HCT116 (cell line): Measurements from ENCODE around the gene MPIG6B. TPM values are rescaled to one million over a fixed set of nuclear protein-coding genes. Genes with fewer than 3 reads are reported as not detected.

Source experiments
- ATAC-seq: fragments of 200-7000 bp; cut with Tn5 transposase; 2 replicates; pipeline ENCODE4 v1.9.1; 2020; ENCODE audit warnings: mild to moderate bottlenecking, moderate library complexity
- BruUV-seq: library from RNA; stranded (reverse); fragments of 400-500 nt; replicated peaks from 2 replicates; lab custom pipeline; 2021; lab: Mats Ljungman, UMichigan
- CTCF ChIA-PET: fragments of 300-600 bp; sonication (Branson Sonifier 250); formaldehyde crosslinking; loops from one replicate; lab custom pipeline; 2021; ENCODE audit warnings: antibody characterized with exemption; lab: Charles Lee
- POLR2A ChIA-PET: fragments of 300-600, 350-600 bp; sonication (Branson Sonifier 250); formaldehyde crosslinking; loops from one replicate; lab custom pipeline; 2021; ENCODE audit warnings: antibody characterized with exemption; lab: Charles Lee
- RAD21 ChIA-PET, 2 experiments: fragments of 300-600 bp; sonication (Branson Sonifier 250); formaldehyde crosslinking; loops; one replicate each; lab custom pipeline; 2023; ENCODE audit warnings: low total read pairs in 2 of 2; ENCODE audit not compliant: uncharacterized antibody in 2 of 2, unreplicated experiment in 2 of 2, low non-redundant PET in 1 of 2; lab: Charles Lee
- DNase-seq: peaks from one replicate; pipeline ENCODE4 v3.0.0-alpha.2; 2010; ENCODE audit warnings: low read depth, low spot score
- H2AFZ ChIP-seq: fragments of 200-600 bp; shearing (Covaris generic), sonication (generic); 2 replicates; pipeline ENCODE4 v1.6.1; 2017; ENCODE audit warnings: low read depth, mixed run types, mixed read lengths, antibody characterized with exemption, low read length; ENCODE audit not compliant: poor library complexity, severe bottlenecking
- H3K27ac ChIP-seq: 2 replicates; pipeline ENCODE4 v1.5.1; 2012; ENCODE audit warnings: low read depth, low read length
- H3K27me3 ChIP-seq: fragments of 200-600 bp; sonication (generic); 2 replicates; pipeline ENCODE4 v1.6.1; 2016; ENCODE audit warnings: mixed run types, low read length, mixed read lengths; ENCODE audit not compliant: insufficient read depth
- H3K36me3 ChIP-seq, 2 experiments: fragments of 200-500 bp in 1 of 2; fragments of 200-600 bp in 1 of 2; sonication (Bioruptor generic) in 1 of 2; sonication (generic) in 1 of 2; 2 replicates each; pipeline versions ENCODE4 v1.5.1 to v1.6.1; 2014 to 2016; ENCODE audit warnings: low read length in 2 of 2, inconsistent platforms in 1 of 2, mixed read lengths in 1 of 2, mixed run types in 1 of 2; ENCODE audit not compliant: insufficient read depth in 2 of 2, control insufficient read depth in 1 of 2
- H3K4me1 ChIP-seq, 2 experiments: fragments of 200-600 bp in 1 of 2; sonication (generic) in 1 of 2; 2 replicates each; pipeline versions ENCODE4 v1.5.1 to v1.6.1; 2012 to 2017; ENCODE audit warnings: low read length in 2 of 2, inconsistent platforms in 1 of 2, mild to moderate bottlenecking in 1 of 2, mixed read lengths in 1 of 2, mixed run types in 1 of 2, moderate library complexity in 1 of 2; ENCODE audit not compliant: insufficient read depth in 2 of 2, control insufficient read depth in 1 of 2
- H3K4me2 ChIP-seq: fragments of 200-600 bp; sonication (generic); 2 replicates; pipeline ENCODE4 v1.6.1; 2017; ENCODE audit warnings: mixed run types, low read length, mixed read lengths
- H3K4me3 ChIP-seq, 2 experiments: fragments of 200-600 bp in 1 of 2; sonication (generic) in 1 of 2; replicated peaks in 1 of 2; 2 replicates each; pipeline ENCODE4 v1.5.1; 2011 to 2016; ENCODE audit warnings: low read length in 2 of 2, control low read depth in 1 of 2, low read depth in 1 of 2, mild to moderate bottlenecking in 1 of 2, mixed read lengths in 1 of 2, mixed run types in 1 of 2
- H3K79me2 ChIP-seq: fragments of 200-600 bp; sonication (generic); 2 replicates; pipeline ENCODE4 v1.6.1; 2017; ENCODE audit warnings: mild to moderate bottlenecking, mixed run types, low read length, moderate library complexity, mixed read lengths; ENCODE audit not compliant: insufficient read depth
- H3K9ac ChIP-seq: fragments of 200-600 bp; sonication (generic); 2 replicates; pipeline ENCODE4 v1.6.1; 2016; ENCODE audit warnings: low read length, mixed read lengths
- H3K9me2 ChIP-seq: fragments of 200-600 bp; sonication (generic), shearing (Covaris generic); 2 replicates; pipeline ENCODE4 v1.6.1; 2017; ENCODE audit warnings: mixed run types, mild to moderate bottlenecking, moderate library complexity; ENCODE audit not compliant: insufficient read depth
- H3K9me3 ChIP-seq, 2 experiments: fragments of 200-500 bp in 1 of 2; fragments of 200-600 bp in 1 of 2; sonication (Bioruptor generic) in 1 of 2; sonication (generic) in 1 of 2; 2 replicates each; pipeline ENCODE4 v1.6.1; 2014 to 2017; ENCODE audit warnings: low read length in 2 of 2, mixed read lengths in 2 of 2, inconsistent platforms in 1 of 2, low read depth in 1 of 2, mild to moderate bottlenecking in 1 of 2, mixed run types in 1 of 2, moderate library complexity in 1 of 2; ENCODE audit not compliant: control insufficient read depth in 1 of 2, insufficient read depth in 1 of 2
- H4K20me1 ChIP-seq: fragments of 200-600 bp; sonication (generic), shearing (Covaris generic); 2 replicates; pipeline ENCODE4 v1.6.1; 2017; ENCODE audit warnings: mixed run types, mild to moderate bottlenecking, moderate library complexity; ENCODE audit not compliant: insufficient read depth
- CBX3 ChIP-seq: IDR thresholded peaks from 2 replicates; pipeline ENCODE4 v1.6.1; 2012; ENCODE audit warnings: low read depth
- SP1 ChIP-seq: IDR thresholded peaks from 2 replicates; pipeline ENCODE4 v1.6.1; 2012; ENCODE audit warnings: low read depth
- ZNF274 ChIP-seq: fragments of 200-500 bp; sonication (Bioruptor generic); IDR thresholded peaks from 2 replicates; pipeline ENCODE4 v1.6.1; 2014; ENCODE audit warnings: mild to moderate bottlenecking, low read depth, low read length, inconsistent platforms
- intact Hi-C: fragments of 100-400 bp; cut with micrococcal nuclease; formaldehyde crosslinking; loops from 2 replicates; pipeline ENCODE4 v1.10.0; 2022
- total RNA-seq: library from RNA; stranded (reverse); gene quantifications from one replicate; pipeline ENCODE4 v1.2.1, GENCODE V29; 2021; ENCODE audit not compliant: unreplicated experiment

Gene MPIG6B
- total RNA-seq, 1 experiment from 2014 or later, result 0.42 TPM

GRCh38 chr6:31692886-31693285 is 30.3 kb upstream of the MPIG6B start:
- no peak overlapping the region for H3K4me2 ChIP-seq
- no peak overlapping the region for H3K4me3 ChIP-seq
- no peaks in the 10 kb centered on the region for H3K79me2 ChIP-seq
- POLR2A ChIA-PET, result no interaction called here
- no peak overlapping the region for H3K27ac ChIP-seq
- H3K4me1 ChIP-seq, result peaks cover 11 to 16% of the 10 kb centered on the region in 2 experiments
- H3K27me3 ChIP-seq, result no peaks in the 10 kb centered on the region
- BruUV-seq, result no TSS peak
- CTCF ChIA-PET, result no interaction called here
- ATAC-seq (no peak), DNase-seq (no peak)
- H4K20me1 ChIP-seq, result no peaks in the 10 kb centered on the region
- H3K9me3 ChIP-seq, result no peaks in the 10 kb centered on the region
- H2AFZ ChIP-seq, result no peak overlapping the region
- TF ChIP-seq SP1, result no peak
- TF ChIP-seq CBX3, result no peak
- no peaks in the 10 kb centered on the region for H3K9me2 ChIP-seq
- intact Hi-C loops, result no loop called here
- RAD21 ChIA-PET, result no interaction called here
- H3K9ac ChIP-seq, result no peak overlapping the region
- peaks cover 20 to 21% of the 10 kb centered on the region in 2 experiments; a peak in 3 of 4 replicates for H3K36me3 ChIP-seq

GRCh38 chr6:31693535-31693934 is 29.6 kb upstream of the MPIG6B start:
- Histone ChIP-seq H3K9me2 (no peaks in the 10 kb centered on the region), H3K79me2 (no peaks in the 10 kb centered on the region), H3K4me3 (no peak overlapping the region), H3K27me3 (no peaks in the 10 kb centered on the region), H3K9ac (no peak overlapping the region), H4K20me1 (no peaks in the 10 kb centered on the region), H3K4me1 (peaks cover 11 to 16% of the 10 kb centered on the region in 2 experiments), H3K27ac (no peak overlapping the region), H3K9me3 (no peaks in the 10 kb centered on the region), H2AFZ (no peak overlapping the region), H3K36me3 (peaks cover 16 to 17% of the 10 kb centered on the region in 2 experiments; a peak in 3 of 4 replicates), H3K4me2 (no peak overlapping the region)
- no peak for ATAC-seq
- ChIA-PET RAD21 (no interaction called here), POLR2A (no interaction called here), CTCF (interaction anchor here (0.7 kb wide), 1 partner anchor 76 kb away, joined by 3 read pairs; no protein-coding TSS in a partner anchor)
- TF ChIP-seq ZNF274, result no peak
- DNase-seq, result no peak
- no TSS peak for BruUV-seq
- intact Hi-C loops, result no loop called here
